Small intestine (tissue), 7 donors: ENCODE measurements around the gene SPTLC2. TPM values are rescaled to one million over a fixed set of nuclear protein-coding genes. Genes with fewer than 3 reads are reported as not detected.

Experiments used
- DNase-seq, 2 donors: peaks; one replicate each; pipeline versions ENCODE4 v3.0.0 to v3.0.0-alpha.2; 2013
- FAIRE-seq: peaks from 2 replicates; lab custom pipeline; 2012; peaks lifted over from hg19 to GRCh38; lab: Jason Lieb, UNC
- H3K27ac ChIP-seq, 3 donors: one replicate each; pipeline ENCODE4 v1.5.1; 2013; ENCODE audit warnings: low read length in 2 of 3, mild to moderate bottlenecking in 2 of 3, control low read depth in 1 of 3, inconsistent platforms in 1 of 3, low read depth in 1 of 3, moderate library complexity in 1 of 3
- H3K27me3 ChIP-seq, 3 donors: one replicate each; pipeline ENCODE4 v1.6.1; 2013; ENCODE audit warnings: low read length in 3 of 3, inconsistent platforms in 1 of 3; ENCODE audit not compliant: control insufficient read depth in 3 of 3, insufficient read depth in 3 of 3
- H3K36me3 ChIP-seq, 3 donors: one replicate each; pipeline ENCODE4 v1.6.1; 2013; ENCODE audit warnings: low read length in 3 of 3, inconsistent platforms in 1 of 3, low read depth in 1 of 3, mild to moderate bottlenecking in 1 of 3, moderate library complexity in 1 of 3; ENCODE audit not compliant: control insufficient read depth in 3 of 3, insufficient read depth in 2 of 3
- H3K4me1 ChIP-seq, 3 donors: one replicate each; pipeline ENCODE4 v1.6.1; 2013; ENCODE audit warnings: low read length in 2 of 3, inconsistent platforms in 1 of 3, low read depth in 1 of 3, mild to moderate bottlenecking in 1 of 3, moderate library complexity in 1 of 3; ENCODE audit not compliant: control insufficient read depth in 3 of 3, insufficient read depth in 2 of 3
- H3K4me3 ChIP-seq, 3 donors: one replicate each; pipeline ENCODE4 v1.5.1; 2013; ENCODE audit warnings: low read length in 3 of 3, control low read depth in 1 of 3, inconsistent platforms in 1 of 3, low read depth in 1 of 3, mild to moderate bottlenecking in 1 of 3, moderate library complexity in 1 of 3
- H3K9me3 ChIP-seq, 2 donors: one replicate each; pipeline ENCODE4 v1.6.1; 2013; ENCODE audit warnings: low read depth in 1 of 2, low read length in 1 of 2; ENCODE audit not compliant: control insufficient read depth in 2 of 2, insufficient read depth in 1 of 2
- WGBS, 3 donors: extraction: QIAGEN DNeasy Blood & Tissue Kit; methylation state at CpG; one replicate each; pipeline ENCODE4 v1.1.7; 2013; 5-methylcytosine and 5-hydroxymethylcytosine counted together
- polyA plus RNA-seq, 4 donors: library from polyadenylated mRNA; stranded (reverse) in 3 of 4; unstranded in 1 of 4; fragments of 200-250 nt in 3 of 4; fragments of 120-200 nt in 1 of 4; gene quantifications; one replicate each; pipeline versions ENCODE4 v1.2.1 to v1.2.3, GENCODE V29; 2013
- donor health status: healthy with polysubstance abuse.
- donor health status: control.
- donor health status: control.
- donor health status: Bipolar disorder and iron deficiency.
- donor health status: healthy.

Gene SPTLC2
- polyA plus RNA-seq, 4 donors, result 5.9 to 27.5 (median 15.2) TPM

GRCh38 chr14:77649326-77649725, 32.9 kb upstream of the SPTLC2 start:
- FAIRE-seq, result no peak
- Histone ChIP-seq H3K4me3 (no peak overlapping the region), H3K9me3 (peaks cover 0 to 2% of the 10 kb centered on the region in 2 donors), H3K36me3 (no peaks in the 10 kb centered on the region), H3K4me1 (no peaks in the 10 kb centered on the region), H3K27me3 (peaks cover 0 to 2% (median 0%) of the 10 kb centered on the region in 3 donors), H3K27ac (no peak overlapping the region)
- no peak for DNase-seq
- WGBS, 3 donors, result 86 to 92% (median 88%) methylated on average over 3 of the region's 3 CpGs

- Histone ChIP-seq H3K4me3 (no peak overlapping the region), H3K4me1 (no peaks in the 10 kb centered on the region), H3K9me3 (peaks cover 0 to 2% of the 10 kb centered on the region in 2 donors), H3K36me3 (no peaks in the 10 kb centered on the region), H3K27ac (no peak overlapping the region), H3K27me3 (peaks cover 0 to 4% (median 0%) of the 10 kb centered on the region in 3 donors)
- WGBS, 3 donors, result 33 to 62% (median 60%) methylated on average over 2 of the region's 2 CpGs
- DNase-seq (peak; percentile 21 to 43), FAIRE-seq (no peak)
Observed at GRCh38 chr14:77648520-77649200, 32.2 kb upstream of the SPTLC2 start.

- FAIRE-seq, result peak; percentile 19
- peak overlapping the region in 2 of 3 donors; percentile 24 to 38 for H3K27ac ChIP-seq
Observed at GRCh38 chr14:77647853-77648252, 31.4 kb upstream of the SPTLC2 start.

GRCh38 chr14:77646907-77647306, 30.5 kb upstream of the SPTLC2 start:
- peaks cover 0 to 2% of the 10 kb centered on the region in 2 donors for H3K9me3 ChIP-seq
- no peak overlapping the region for H3K4me3 ChIP-seq
- no peaks in the 10 kb centered on the region for H3K36me3 ChIP-seq
- FAIRE-seq, result no peak
- DNase-seq, result no peak
- WGBS, 3 donors, result 87 to 97% (median 97%) methylated on average over 4 of the region's 4 CpGs
- no peaks in the 10 kb centered on the region for H3K4me1 ChIP-seq
- H3K27ac ChIP-seq, result no peak overlapping the region
- H3K27me3 ChIP-seq, result peaks cover 0 to 4% (median 0%) of the 10 kb centered on the region in 3 donors

More at GRCh38 chr14:77647853-77648252, 31.4 kb upstream of the SPTLC2 start:
- Histone ChIP-seq H3K36me3 (no peaks in the 10 kb centered on the region), H3K4me1 (no peaks in the 10 kb centered on the region), H3K9me3 (peaks cover 0 to 2% of the 10 kb centered on the region in 2 donors), H3K4me3 (no peak overlapping the region), H3K27me3 (peaks cover 0 to 3% (median 0%) of the 10 kb centered on the region in 3 donors)
- 21 to 63% (median 38%) methylated on average over 2 of the region's 2 CpGs for WGBS, 3 donors
- peak; percentile 72 to 96 for DNase-seq

GRCh38 chr14:77645520-77646230, 29.2 kb upstream of the SPTLC2 start:
- Histone ChIP-seq H3K4me1 (peaks cover 0 to 5% (median 4%) of the 10 kb centered on the region in 3 donors), H3K4me3 (no peak overlapping the region), H3K36me3 (no peaks in the 10 kb centered on the region), H3K27ac (no peak overlapping the region), H3K9me3 (peaks cover 0 to 2% of the 10 kb centered on the region in 2 donors), H3K27me3 (peaks cover 0 to 9% (median 0%) of the 10 kb centered on the region in 3 donors)
- WGBS, 3 donors, result 35 to 69% (median 50%) methylated on average over 15 of the region's 15 CpGs
- FAIRE-seq, result no peak
- peak; percentile 39 to 67 for DNase-seq

GRCh38 chr14:77642407-77642806, 26.0 kb upstream of the SPTLC2 start:
- 25 to 52% (median 42%) methylated on average over 7 of the region's 7 CpGs for WGBS, 3 donors
- peaks cover 0 to 5% (median 4%) of the 10 kb centered on the region in 3 donors for H3K4me1 ChIP-seq
- no peaks in the 10 kb centered on the region for H3K9me3 ChIP-seq
- FAIRE-seq (no peak), DNase-seq (no peak)
- H3K27ac ChIP-seq, result peak overlapping the region in 1 of 3 donors; percentile 70
- no peaks in the 10 kb centered on the region for H3K36me3 ChIP-seq
- peaks cover 0 to 12% (median 0%) of the 10 kb centered on the region in 3 donors for H3K27me3 ChIP-seq
- H3K4me3 ChIP-seq, result no peak overlapping the region

- H3K4me3 ChIP-seq, result peak overlapping the region; percentile 18 to 45 (median 42)
Observed at GRCh38 chr14:77641534-77642341, 25.3 kb upstream of the SPTLC2 start.

More at GRCh38 chr14:77641534-77642341, 25.3 kb upstream of the SPTLC2 start:
- DNase-seq (peak; percentile 64 to 69), FAIRE-seq (no peak)
- H3K4me1 ChIP-seq, result peaks cover 0 to 5% (median 4%) of the 10 kb centered on the region in 3 donors
- H3K27ac ChIP-seq, result peak overlapping the region in 2 of 3 donors; percentile 12 to 70
- H3K36me3 ChIP-seq, result no peaks in the 10 kb centered on the region
- WGBS, 3 donors, result 13 to 17% (median 17%) methylated on average over 44 to 47 of the region's 47 CpGs
- H3K27me3 ChIP-seq, result peaks cover 0 to 12% (median 0%) of the 10 kb centered on the region in 3 donors
- no peaks in the 10 kb centered on the region for H3K9me3 ChIP-seq
